Chondrocyte (in vitro differentiated cells): ENCODE data around the gene ESAM. TPM values are rescaled to one million over a fixed set of nuclear protein-coding genes. Genes with fewer than 3 reads are reported as not detected.

ENCODE experiments used
- DNase-seq: peaks from one replicate; pipeline ENCODE4 v3.0.0; 2021; ENCODE audit warnings: mixed read lengths, low spot score
- H3K27ac Mint-ChIP-seq: one replicate; pipeline ENCODE4 v1.8.0; 2021; ENCODE audit warnings: mild to moderate bottlenecking, moderate library complexity, mixed read lengths; ENCODE audit not compliant: unreplicated experiment
- H3K27me3 Mint-ChIP-seq: 2 replicates; pipeline ENCODE4 v1.8.0; 2021; ENCODE audit warnings: low read depth, mixed read lengths
- H3K36me3 Mint-ChIP-seq: 2 replicates; pipeline ENCODE4 v1.8.0; 2021; ENCODE audit warnings: low read depth, mixed read lengths
- H3K4me1 Mint-ChIP-seq: 2 replicates; pipeline ENCODE4 v1.8.0; 2021; ENCODE audit warnings: low read depth, mild to moderate bottlenecking, mixed read lengths
- H3K4me3 Mint-ChIP-seq: one replicate; pipeline ENCODE4 v1.8.0; 2021; ENCODE audit warnings: mild to moderate bottlenecking, moderate library complexity, mixed read lengths; ENCODE audit not compliant: unreplicated experiment
- H3K9me3 Mint-ChIP-seq: 2 replicates; pipeline ENCODE4 v1.8.0; 2021; ENCODE audit warnings: low read depth, mixed read lengths
- CTCF ChIP-seq: fragments of 200-600 bp; sonication (generic); IDR thresholded peaks from 2 replicates; pipeline ENCODE4 v1.5.0; 2021; ENCODE audit warnings: antibody characterized with exemption, mild to moderate bottlenecking, moderate library complexity
- long read RNA-seq: library from polyadenylated mRNA; stranded (forward); transcript quantifications from one replicate; pipeline ENCODE4 v2.0.0, GENCODE V29; 2021
- total RNA-seq: library from RNA; stranded (reverse); gene quantifications from 3 replicates; pipeline ENCODE4 v1.2.1, GENCODE V29; 2021

The ESAM gene, protein sequence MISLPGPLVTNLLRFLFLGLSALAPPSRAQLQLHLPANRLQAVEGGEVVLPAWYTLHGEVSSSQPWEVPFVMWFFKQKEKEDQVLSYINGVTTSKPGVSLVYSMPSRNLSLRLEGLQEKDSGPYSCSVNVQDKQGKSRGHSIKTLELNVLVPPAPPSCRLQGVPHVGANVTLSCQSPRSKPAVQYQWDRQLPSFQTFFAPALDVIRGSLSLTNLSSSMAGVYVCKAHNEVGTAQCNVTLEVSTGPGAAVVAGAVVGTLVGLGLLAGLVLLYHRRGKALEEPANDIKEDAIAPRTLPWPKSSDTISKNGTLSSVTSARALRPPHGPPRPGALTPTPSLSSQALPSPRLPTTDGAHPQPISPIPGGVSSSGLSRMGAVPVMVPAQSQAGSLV
- total RNA-seq, result 1.7 to 2.6 TPM (median 2.0 TPM) in 3 replicates
- long read RNA-seq, partial matches to known transcripts, result 3 of 6 reads
- long read RNA-seq, other reads (novel, unspliced or antisense), result 2 of 6 reads

DNA sequence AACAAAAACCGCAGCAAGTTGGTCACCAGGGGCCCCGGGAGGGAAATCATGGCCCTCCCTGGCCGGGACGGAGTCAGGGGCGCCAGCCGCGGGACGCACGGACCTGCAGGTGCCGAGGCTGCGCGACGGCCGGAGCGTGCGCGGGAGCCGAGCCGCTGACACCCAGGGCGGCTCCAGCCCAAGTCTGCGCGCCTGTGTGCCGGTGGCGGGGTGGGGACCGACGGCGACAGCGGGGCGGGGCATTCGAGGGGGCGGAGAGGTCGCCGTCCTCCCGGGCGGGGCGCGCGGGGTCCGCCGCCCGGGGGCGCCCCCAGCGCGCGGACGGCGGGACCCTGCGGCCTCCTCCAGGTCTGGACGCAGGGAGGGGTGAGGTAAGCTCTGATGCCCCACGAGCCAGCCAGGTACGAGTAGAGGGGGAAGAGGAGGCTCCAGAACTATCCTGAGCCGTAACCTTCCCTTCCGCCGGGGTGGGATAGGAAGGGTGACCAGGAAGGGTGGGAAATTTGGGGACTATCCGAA, at the start of gene ESAM:
Gene ESAM, minus strand, starts transcription at position 186 of the 519 bp plus-strand sequence. Its CDS starts 136 bp downstream, at position 50.
- Mint-ChIP-seq H3K4me3 (peak within 1 kb of the TSS; percentile 88), H3K36me3 (peaks cover 9% of the 10 kb centered on the region), H3K4me1 (peaks cover 29% of the 10 kb centered on the region), H3K27ac (peak within 1 kb of the TSS; percentile 76), H3K27me3 (peaks cover 9% of the 10 kb centered on the region), H3K9me3 (no peaks in the 10 kb centered on the region)
- no peak for DNase-seq
- TF ChIP-seq CTCF, result no peak

- no peaks in the 10 kb centered on the region for H3K4me1 Mint-ChIP-seq
- no peak overlapping the region for H3K27ac Mint-ChIP-seq
- no peak overlapping the region for H3K4me3 Mint-ChIP-seq
- no peaks in the 10 kb centered on the region for H3K36me3 Mint-ChIP-seq
- no peaks in the 10 kb centered on the region for H3K9me3 Mint-ChIP-seq
- no peak for TF ChIP-seq CTCF
- no peak for DNase-seq
- H3K27me3 Mint-ChIP-seq, result peaks cover 20% of the 10 kb centered on the region
These were observed 49.5 kb upstream of the ESAM start for GRCh38 chr11:124811399-124812125.

DNA sequence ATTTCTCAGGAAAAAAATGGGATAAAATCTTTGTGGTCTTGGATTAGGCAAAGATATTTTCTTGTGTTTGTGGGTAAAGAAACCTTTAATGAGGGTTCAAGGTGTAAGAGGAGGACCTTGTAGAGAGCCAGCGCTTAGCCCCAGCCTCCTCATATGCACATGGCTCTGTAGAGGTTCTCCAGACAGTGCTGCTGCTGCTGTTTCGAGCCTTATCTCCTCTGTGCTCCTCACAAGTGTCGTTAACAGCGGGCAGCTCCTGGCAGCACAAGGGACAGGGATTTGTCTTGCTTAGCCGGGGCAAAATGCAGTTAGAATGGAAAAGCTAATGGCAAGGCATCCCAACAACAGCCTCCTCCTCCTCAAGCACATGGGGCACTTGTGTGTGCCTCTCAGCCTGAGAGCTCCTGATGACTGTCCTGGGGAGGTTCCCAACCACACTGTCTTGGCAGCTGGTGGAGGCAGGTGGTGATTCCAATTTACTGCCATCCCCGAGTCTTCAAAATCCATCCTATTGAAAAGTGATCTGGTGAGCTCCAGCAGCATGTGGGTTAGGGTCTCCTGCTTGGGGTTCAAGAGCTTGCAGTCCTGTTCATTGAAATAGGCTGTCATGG, 45.7 kb upstream of the ESAM start:
- H3K27ac Mint-ChIP-seq, result no peak overlapping the region
- H3K4me1 Mint-ChIP-seq, result no peaks in the 10 kb centered on the region
- H3K36me3 Mint-ChIP-seq, result no peaks in the 10 kb centered on the region
- no peak for TF ChIP-seq CTCF
- H3K27me3 Mint-ChIP-seq, result peaks cover 6% of the 10 kb centered on the region
- no peak for DNase-seq
- H3K4me3 Mint-ChIP-seq, result no peak overlapping the region
- no peaks in the 10 kb centered on the region for H3K9me3 Mint-ChIP-seq

GRCh38 chr11:124807201-124807600, 45.1 kb upstream of the ESAM start:
- Mint-ChIP-seq H3K4me1 (no peaks in the 10 kb centered on the region), H3K4me3 (no peak overlapping the region), H3K9me3 (no peaks in the 10 kb centered on the region), H3K27ac (no peak overlapping the region), H3K27me3 (peaks cover under 1% of the 10 kb centered on the region), H3K36me3 (no peaks in the 10 kb centered on the region)
- no peak for TF ChIP-seq CTCF
- DNase-seq, result no peak

DNA sequence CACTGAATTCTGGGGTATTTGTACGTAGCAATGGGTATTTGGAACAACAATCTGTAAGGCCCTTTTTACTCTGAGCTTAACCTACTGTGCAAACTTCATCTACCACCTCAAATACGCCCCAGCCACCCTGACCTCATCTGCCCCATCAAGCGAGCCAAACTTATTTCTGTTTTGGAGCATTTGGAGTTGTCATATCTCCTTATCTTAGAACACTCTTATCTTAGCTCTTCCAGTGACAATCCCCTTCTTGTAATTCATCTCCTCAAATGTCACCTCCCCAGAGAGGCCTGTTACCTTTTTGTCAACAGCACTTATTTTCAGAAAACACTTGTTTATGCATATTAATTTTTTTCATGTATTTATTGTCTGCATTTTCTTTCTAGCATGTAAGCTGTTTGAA, 42.8 kb upstream of the ESAM start:
- Mint-ChIP-seq H3K36me3 (no peaks in the 10 kb centered on the region), H3K4me3 (no peak overlapping the region), H3K9me3 (no peaks in the 10 kb centered on the region), H3K27me3 (no peaks in the 10 kb centered on the region), H3K27ac (no peak overlapping the region), H3K4me1 (peaks cover 10% of the 10 kb centered on the region)
- DNase-seq, result no peak
- TF ChIP-seq CTCF, result no peak
